Fibroblast of lung (primary cell): ENCODE measurements around the gene CACUL1.

ENCODE experiments used
- CTCF ChIP-seq, 2 donors: IDR thresholded peaks in 1 of 2; conservative IDR thresholded peaks in 1 of 2; 1 replicate in 1 of 2; 2 replicates in 1 of 2; pipeline ENCODE4 v1.5.1; 2011 to 2012; ENCODE audit warnings: low read length in 2 of 2, control low read depth in 1 of 2, inconsistent platforms in 1 of 2, low read depth in 1 of 2, mild to moderate bottlenecking in 1 of 2
- EZH2 ChIP-seq: IDR thresholded peaks from 2 replicates; pipeline ENCODE4 v1.5.1; 2012; ENCODE audit warnings: low read length, control low read depth, mild to moderate bottlenecking; ENCODE audit errors: missing control alignments

DNA sequence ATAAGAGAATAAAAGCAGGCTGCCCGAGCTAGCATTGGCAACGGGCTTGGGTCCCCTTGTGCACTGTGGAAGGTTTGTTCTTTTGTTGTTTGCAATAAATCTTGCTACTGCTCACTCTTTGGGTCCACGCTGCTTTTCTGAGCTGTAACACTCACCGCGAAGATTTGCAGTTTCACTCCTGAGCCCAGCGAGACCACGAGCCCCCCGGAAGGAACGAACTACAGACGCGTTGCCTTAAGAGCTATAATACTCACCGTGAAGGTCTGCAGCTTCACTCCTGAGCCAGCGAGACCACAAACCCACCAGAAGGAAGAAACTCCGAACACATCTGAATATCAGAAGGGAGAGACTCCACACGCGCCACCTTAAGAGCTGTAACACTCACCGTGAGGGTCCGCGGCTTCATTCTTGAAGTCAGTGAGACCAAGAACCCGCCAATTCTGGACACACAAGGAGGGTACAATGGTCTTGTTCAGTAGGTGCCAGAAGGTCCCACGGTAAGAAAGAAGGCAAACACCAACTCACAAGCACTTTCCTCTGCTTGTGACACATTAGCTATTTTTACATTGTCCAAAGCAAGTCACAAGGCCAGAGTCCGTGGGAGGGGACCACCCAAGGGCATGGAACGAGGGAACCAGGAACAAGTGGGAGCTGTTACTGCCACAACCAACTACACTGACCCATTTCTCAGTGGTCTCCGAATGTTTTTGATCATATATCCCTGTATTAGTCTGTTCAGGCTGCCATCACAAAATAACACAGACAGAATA is 29.2 kb upstream of the CACUL1 start:
- TF ChIP-seq CTCF (conservative IDR thresholded peaks at IDR 0.05 in 1 of 2, IDR thresholded peaks at IDR 0.05 in 1 of 2; ENCODE audit: low read depth in 1 of 2, low read length in 2 of 2) (no peak), EZH2 (no peak)
